Panc1 (cell line): Measurements from ENCODE around the gene OOSP4A.

ENCODE experiments used
- SIN3A ChIP-seq: IDR thresholded peaks from 2 replicates; pipeline ENCODE4 v1.6.1; 2012; ENCODE audit warnings: low read depth, mild to moderate bottlenecking, low read length, moderate library complexity, borderline replicate concordance; ENCODE audit not compliant: insufficient read depth
- TF ChIP-seq, protein P1 (sequence below): fragments of 450-650 bp; IDR thresholded peaks from 2 replicates; pipeline ENCODE4 v1.5.1; 2017; ENCODE audit warnings: mild to moderate bottlenecking

DNA sequence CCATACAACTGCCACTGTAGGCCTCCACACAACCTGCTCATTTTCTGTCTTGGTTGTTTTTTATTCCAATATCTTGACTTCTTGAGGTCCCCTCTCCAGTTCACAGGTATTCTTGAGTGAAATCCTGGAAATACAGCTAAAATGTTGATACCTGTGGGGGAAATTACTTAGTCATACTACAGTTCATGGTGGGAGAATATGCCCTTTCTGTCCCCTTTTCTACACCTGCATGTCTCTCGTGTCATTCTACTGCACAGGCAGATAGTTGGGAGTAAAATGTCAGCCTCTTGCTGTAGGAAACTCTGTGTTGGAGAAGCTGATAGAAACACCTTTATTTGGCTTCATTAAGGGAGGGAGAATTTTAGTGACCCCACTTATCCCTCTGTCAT lies 4.6 kb downstream of the OOSP4A start:
- TF ChIP-seq SIN3A = no peak
- TF ChIP-seq, protein P1, sequence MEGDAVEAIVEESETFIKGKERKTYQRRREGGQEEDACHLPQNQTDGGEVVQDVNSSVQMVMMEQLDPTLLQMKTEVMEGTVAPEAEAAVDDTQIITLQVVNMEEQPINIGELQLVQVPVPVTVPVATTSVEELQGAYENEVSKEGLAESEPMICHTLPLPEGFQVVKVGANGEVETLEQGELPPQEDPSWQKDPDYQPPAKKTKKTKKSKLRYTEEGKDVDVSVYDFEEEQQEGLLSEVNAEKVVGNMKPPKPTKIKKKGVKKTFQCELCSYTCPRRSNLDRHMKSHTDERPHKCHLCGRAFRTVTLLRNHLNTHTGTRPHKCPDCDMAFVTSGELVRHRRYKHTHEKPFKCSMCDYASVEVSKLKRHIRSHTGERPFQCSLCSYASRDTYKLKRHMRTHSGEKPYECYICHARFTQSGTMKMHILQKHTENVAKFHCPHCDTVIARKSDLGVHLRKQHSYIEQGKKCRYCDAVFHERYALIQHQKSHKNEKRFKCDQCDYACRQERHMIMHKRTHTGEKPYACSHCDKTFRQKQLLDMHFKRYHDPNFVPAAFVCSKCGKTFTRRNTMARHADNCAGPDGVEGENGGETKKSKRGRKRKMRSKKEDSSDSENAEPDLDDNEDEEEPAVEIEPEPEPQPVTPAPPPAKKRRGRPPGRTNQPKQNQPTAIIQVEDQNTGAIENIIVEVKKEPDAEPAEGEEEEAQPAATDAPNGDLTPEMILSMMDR = no peak
